GM12864 (cell line): ENCODE data around the gene OPCML.

ENCODE experiments used
- DNase-seq: peaks from one replicate; pipeline ENCODE4 v3.0.0-alpha.2; 2011; ENCODE audit warnings: low read depth
- H3K4me3 ChIP-seq: 2 replicates; pipeline ENCODE4 v1.5.1; 2011; ENCODE audit warnings: mild to moderate bottlenecking, low read depth, low read length, control low read depth
- TF ChIP-seq, protein P1 (sequence below): IDR thresholded peaks from 2 replicates; pipeline ENCODE4 v1.5.1; 2011; ENCODE audit warnings: low read depth, mild to moderate bottlenecking, moderate library complexity, low read length, control low read depth, inconsistent platforms; ENCODE audit errors: missing control alignments

Gene OPCML

DNA sequence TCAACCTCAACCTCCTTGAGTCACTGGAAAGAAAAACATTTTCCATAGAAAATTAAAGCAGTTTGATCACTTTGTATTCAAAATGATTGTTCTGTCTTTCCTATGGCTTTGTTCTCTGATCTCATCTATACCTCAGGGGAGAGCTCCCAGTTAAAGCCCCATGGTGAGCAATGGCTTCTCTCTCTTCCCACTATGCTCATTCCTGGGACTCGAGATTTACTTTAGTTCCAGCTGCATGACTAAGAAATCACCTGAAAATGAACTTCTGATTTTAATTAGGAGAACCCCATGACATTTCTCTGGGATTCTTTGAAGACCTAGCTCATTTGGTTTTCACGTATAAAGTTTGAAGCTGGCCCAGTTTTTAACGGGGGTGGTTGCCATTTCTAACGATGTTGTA, 921.5 kb downstream of the OPCML start:
- no peak for DNase-seq
- H3K4me3 ChIP-seq = no peak overlapping the region
- TF ChIP-seq, protein P1, sequence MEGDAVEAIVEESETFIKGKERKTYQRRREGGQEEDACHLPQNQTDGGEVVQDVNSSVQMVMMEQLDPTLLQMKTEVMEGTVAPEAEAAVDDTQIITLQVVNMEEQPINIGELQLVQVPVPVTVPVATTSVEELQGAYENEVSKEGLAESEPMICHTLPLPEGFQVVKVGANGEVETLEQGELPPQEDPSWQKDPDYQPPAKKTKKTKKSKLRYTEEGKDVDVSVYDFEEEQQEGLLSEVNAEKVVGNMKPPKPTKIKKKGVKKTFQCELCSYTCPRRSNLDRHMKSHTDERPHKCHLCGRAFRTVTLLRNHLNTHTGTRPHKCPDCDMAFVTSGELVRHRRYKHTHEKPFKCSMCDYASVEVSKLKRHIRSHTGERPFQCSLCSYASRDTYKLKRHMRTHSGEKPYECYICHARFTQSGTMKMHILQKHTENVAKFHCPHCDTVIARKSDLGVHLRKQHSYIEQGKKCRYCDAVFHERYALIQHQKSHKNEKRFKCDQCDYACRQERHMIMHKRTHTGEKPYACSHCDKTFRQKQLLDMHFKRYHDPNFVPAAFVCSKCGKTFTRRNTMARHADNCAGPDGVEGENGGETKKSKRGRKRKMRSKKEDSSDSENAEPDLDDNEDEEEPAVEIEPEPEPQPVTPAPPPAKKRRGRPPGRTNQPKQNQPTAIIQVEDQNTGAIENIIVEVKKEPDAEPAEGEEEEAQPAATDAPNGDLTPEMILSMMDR = no peak

DNA sequence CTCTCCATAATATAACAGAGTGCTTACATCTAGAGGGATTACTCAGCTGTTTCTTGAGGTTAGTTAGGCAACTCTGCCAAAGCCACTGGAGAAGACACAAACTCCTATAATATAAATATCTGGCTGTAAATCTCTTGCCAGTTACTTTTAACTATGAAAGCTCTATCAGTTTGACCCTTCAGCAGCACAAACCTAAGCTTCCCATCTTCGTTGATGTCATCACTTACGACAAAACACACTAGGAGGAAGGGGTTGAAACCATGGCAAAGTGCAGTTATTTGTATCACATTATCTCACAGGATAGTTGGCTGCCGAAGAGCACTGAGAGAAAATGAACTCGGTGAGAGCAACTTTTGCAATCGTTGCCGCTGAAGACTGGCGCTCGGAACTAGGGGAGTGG, 922.1 kb downstream of the OPCML start:
- no peak overlapping the region for H3K4me3 ChIP-seq
- DNase-seq = no peak
- TF ChIP-seq, protein P1 = no peak

- DNase-seq = no peak
- TF ChIP-seq, protein P1 = no peak
- H3K4me3 ChIP-seq = no peak overlapping the region
Observed at GRCh38 chr11:132607575-132607974, 924.7 kb downstream of the OPCML start.

DNA sequence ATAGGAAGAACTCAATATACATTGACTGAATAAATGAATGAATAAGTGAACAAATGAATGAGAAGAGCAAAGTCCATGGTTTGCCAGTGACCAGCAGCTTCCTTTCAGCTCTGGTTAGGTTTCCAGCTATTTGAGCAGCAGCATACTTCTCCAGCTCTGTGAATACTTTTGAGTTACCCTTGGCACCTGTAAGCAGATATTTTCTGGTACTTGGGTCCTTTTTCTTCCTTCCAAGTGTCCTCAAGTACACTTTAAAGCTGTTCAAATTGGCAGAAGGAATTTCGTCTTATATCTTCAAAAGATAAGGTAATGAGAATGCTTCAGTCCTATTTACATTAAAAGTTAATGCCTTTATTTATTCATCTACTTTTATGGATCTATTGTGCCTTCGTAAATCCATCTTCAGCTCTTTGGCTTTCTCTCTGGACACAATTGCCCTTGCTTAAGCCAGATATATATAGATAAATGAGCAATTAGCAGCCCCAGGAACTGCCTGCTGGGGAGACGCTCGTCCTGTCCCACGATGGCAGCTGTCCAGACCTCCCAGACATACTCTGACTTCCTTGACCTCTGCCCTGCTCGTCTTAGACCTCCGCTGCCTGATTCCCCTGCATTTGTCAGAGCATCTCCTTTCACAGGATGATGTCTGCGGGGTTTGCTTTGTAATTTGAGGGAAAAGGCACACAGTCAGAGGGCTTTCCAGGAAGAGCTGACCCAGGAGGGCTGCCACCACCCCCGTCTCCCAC, 926.3 kb downstream of the OPCML start:
- TF ChIP-seq, protein P1 = no peak
- no peak overlapping the region for H3K4me3 ChIP-seq
- DNase-seq = no peak

DNA sequence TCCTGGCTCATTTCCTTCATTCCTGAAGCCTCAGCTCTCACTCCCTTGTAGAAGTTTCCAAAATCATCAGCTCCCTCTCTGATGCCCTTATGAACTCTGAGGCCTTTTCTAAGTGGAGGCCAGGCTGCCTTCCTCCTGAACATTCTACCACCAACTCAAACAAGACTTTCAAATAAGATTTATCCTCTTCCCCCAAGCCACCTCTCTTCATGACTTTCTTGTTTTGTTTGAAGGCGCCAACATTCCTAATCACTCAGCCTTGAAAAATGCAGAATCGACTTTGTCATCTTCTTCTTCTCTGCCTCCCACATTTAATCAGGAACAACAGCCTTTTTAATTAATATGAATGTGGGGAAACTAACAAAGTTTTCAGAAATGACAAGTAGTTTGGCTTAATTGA, 927.9 kb downstream of the OPCML start:
- DNase-seq = no peak
- TF ChIP-seq, protein P1 = no peak

DNA sequence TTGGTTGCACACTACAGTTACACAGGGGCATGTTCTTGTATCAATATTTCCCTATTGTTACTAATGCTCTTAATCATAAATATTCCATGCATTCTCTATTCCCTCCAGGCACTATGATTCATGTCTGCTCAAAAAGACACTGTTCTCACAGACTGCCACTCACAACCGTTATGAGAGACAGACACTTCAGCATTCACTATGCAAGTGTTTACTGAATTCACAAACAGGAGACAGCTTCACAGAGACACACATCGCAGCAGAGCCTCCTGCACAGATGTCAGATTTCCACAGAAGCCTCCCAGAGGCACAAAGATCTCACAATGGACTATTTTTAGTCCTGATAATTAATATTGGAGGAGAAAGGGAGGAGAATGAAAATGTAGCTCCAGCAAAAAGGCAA, 930.4 kb downstream of the OPCML start:
- no peak for DNase-seq
- H3K4me3 ChIP-seq = no peak overlapping the region
- TF ChIP-seq, protein P1 = no peak

More for the DNA sequence above, 927.9 kb downstream of the OPCML start:
- no peak overlapping the region for H3K4me3 ChIP-seq

GRCh38 chr11:132595711-132596134, 936.6 kb downstream of the OPCML start:
- no peak overlapping the region for H3K4me3 ChIP-seq
- TF ChIP-seq, protein P1 = no peak
- DNase-seq = no peak
